ENCODE results near the gene ATRNL1. TPM values are rescaled to one million over a fixed set of nuclear protein-coding genes. Genes with fewer than 3 reads are reported as not detected.
"Not testable (repeated sequence)": the region's sequence is repeated elsewhere in the genome, so short reads cannot be mapped to it uniquely, and the experiment has no call there.

ATRNL1 gene
- total RNA-seq, 2 donors from 2014 or later = 4.1 to 4.5 TPM

- peaks cover 0 to 15% of the 10 kb centered on the region in 2 donors for H3K9me3 ChIP-seq
- TF ChIP-seq CTCF (IDR thresholded peaks at IDR 0.05) = no peak
- no peaks in the 10 kb centered on the region for H3K36me3 ChIP-seq
Observed at GRCh38 chr10:115379064-115379463, 285.9 kb downstream of the ATRNL1 start.

GRCh38 chr10:115384665-115385064, 291.5 kb downstream of the ATRNL1 start:
- no peak overlapping the region for H3K4me3 ChIP-seq
- no peaks in the 10 kb centered on the region for H3K36me3 ChIP-seq
- peaks cover 0 to 9% of the 10 kb centered on the region in 2 donors for H3K9me3 ChIP-seq
- H3K27ac ChIP-seq = no peak overlapping the region
- no peaks in the 10 kb centered on the region for H3K27me3 ChIP-seq
- no peak for TF ChIP-seq CTCF (IDR thresholded peaks at IDR 0.05)
- H3K4me1 ChIP-seq = no peaks in the 10 kb centered on the region
- no peak for DNase-seq (ENCODE audit: low spot score)

More at GRCh38 chr10:115379064-115379463, 285.9 kb downstream of the ATRNL1 start:
- H3K4me3 ChIP-seq = no peak overlapping the region
- no peaks in the 10 kb centered on the region for H3K4me1 ChIP-seq
- DNase-seq (ENCODE audit: low spot score) = no peak
- no peak overlapping the region for H3K27ac ChIP-seq
- H3K27me3 ChIP-seq = no peaks in the 10 kb centered on the region

- Histone ChIP-seq H3K27me3 (no peaks in the 10 kb centered on the region), H3K4me3 (no peak overlapping the region), H3K4me1 (no peaks in the 10 kb centered on the region), H3K36me3 (no peaks in the 10 kb centered on the region), H3K27ac (no peak overlapping the region), H3K9me3 (peaks cover 0 to 12% of the 10 kb centered on the region in 2 donors)
- no peak for TF ChIP-seq CTCF (IDR thresholded peaks at IDR 0.05)
- DNase-seq (ENCODE audit: low spot score) = no peak
Observed at GRCh38 chr10:115390607-115391006, 297.4 kb downstream of the ATRNL1 start.

GRCh38 chr10:115398026-115398425, 304.9 kb downstream of the ATRNL1 start:
- no peak overlapping the region for H3K27ac ChIP-seq
- H3K36me3 ChIP-seq = no peaks in the 10 kb centered on the region
- no peak for TF ChIP-seq CTCF (IDR thresholded peaks at IDR 0.05)
- H3K4me3 ChIP-seq = no peak overlapping the region
- no peaks in the 10 kb centered on the region for H3K27me3 ChIP-seq
- no peaks in the 10 kb centered on the region for H3K4me1 ChIP-seq
- H3K9me3 ChIP-seq = peaks cover 0 to 4% of the 10 kb centered on the region in 2 donors
- DNase-seq (ENCODE audit: low spot score) = no peak

GRCh38 chr10:115402699-115403098, 309.5 kb downstream of the ATRNL1 start:
- Histone ChIP-seq H3K27me3 (no peaks in the 10 kb centered on the region), H3K9me3 (no peaks in the 10 kb centered on the region), H3K4me3 (no peak overlapping the region), H3K36me3 (no peaks in the 10 kb centered on the region), H3K4me1 (no peaks in the 10 kb centered on the region), H3K27ac (no peak overlapping the region)
- DNase-seq (ENCODE audit: low spot score) = no peak
- no peak for TF ChIP-seq CTCF (IDR thresholded peaks at IDR 0.05)

- H3K4me3 ChIP-seq; DNase-seq (ENCODE audit: low spot score); H3K4me1 ChIP-seq; H3K27me3 ChIP-seq; H3K27ac ChIP-seq; H3K36me3 ChIP-seq: not testable (repeated sequence)
- peaks cover 0 to 13% of the 10 kb centered on the region in 2 donors for H3K9me3 ChIP-seq
Observed at GRCh38 chr10:115405838-115406237, 312.7 kb downstream of the ATRNL1 start.

All from right atrium auricular region (tissue), 2 donors.